ENCODE data around the gene DCAF12. TPM values are rescaled to one million over a fixed set of nuclear protein-coding genes. Genes with fewer than 3 reads are reported as not detected.
A peak's percentile ranks its signal among the peaks of the same experiment; 100 is the strongest.

The DCAF12 gene
- total RNA-seq, 4 donors from 2014 or later, result 21.8 to 31.3 (median 28.8) TPM

DNA sequence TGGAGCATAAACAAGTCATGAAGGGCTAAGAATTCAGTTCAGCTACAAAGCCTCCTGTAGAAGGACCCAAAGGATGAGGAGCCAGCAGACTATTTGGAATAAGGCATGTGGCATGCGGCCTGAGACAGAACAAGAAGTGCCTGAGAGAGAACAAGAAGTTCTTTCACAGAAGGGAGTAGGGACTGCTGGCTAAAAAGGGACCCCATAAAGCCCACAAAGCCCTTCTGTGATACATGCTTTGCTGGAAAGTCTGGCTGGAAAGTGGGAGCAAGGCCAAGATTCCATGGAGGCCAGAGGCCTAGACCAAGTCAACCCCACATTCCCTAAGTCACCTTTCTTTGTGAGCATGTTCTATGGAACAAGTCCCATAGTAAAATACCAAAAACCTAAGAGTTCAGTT is 41.9 kb downstream of the DCAF12 start:
- peak overlapping the region; percentile 77 for H3K27ac ChIP-seq
- H3K4me1 ChIP-seq, result peaks cover 14% of the 10 kb centered on the region
- H3K27me3 ChIP-seq, result no peaks in the 10 kb centered on the region
- peaks cover 41% of the 10 kb centered on the region for H3K36me3 ChIP-seq
- TF ChIP-seq EP300 (IDR thresholded peaks at IDR 0.05) (peak; percentile 72), POLR2A (IDR thresholded peaks at IDR 0.05) (no peak), POLR2AphosphoS5 (IDR thresholded peaks at IDR 0.05) (no peak)
- TF ChIP-seq, protein P1, sequence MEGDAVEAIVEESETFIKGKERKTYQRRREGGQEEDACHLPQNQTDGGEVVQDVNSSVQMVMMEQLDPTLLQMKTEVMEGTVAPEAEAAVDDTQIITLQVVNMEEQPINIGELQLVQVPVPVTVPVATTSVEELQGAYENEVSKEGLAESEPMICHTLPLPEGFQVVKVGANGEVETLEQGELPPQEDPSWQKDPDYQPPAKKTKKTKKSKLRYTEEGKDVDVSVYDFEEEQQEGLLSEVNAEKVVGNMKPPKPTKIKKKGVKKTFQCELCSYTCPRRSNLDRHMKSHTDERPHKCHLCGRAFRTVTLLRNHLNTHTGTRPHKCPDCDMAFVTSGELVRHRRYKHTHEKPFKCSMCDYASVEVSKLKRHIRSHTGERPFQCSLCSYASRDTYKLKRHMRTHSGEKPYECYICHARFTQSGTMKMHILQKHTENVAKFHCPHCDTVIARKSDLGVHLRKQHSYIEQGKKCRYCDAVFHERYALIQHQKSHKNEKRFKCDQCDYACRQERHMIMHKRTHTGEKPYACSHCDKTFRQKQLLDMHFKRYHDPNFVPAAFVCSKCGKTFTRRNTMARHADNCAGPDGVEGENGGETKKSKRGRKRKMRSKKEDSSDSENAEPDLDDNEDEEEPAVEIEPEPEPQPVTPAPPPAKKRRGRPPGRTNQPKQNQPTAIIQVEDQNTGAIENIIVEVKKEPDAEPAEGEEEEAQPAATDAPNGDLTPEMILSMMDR (IDR thresholded peaks at IDR 0.05), result no peak
- DNase-seq (ENCODE audit: low spot score in 2 of 2), result no peak
- no peak overlapping the region for H3K4me3 ChIP-seq
- no peaks in the 10 kb centered on the region for H3K9me3 ChIP-seq
- 47% methylated on average over 1 of the region's 1 CpG for WGBS

- DNase-seq (ENCODE audit: low spot score in 2 of 2), result no peak
- Histone ChIP-seq H3K36me3 (no peaks in the 10 kb centered on the region), H3K27ac (no peak overlapping the region), H3K27me3 (no peaks in the 10 kb centered on the region), H3K9me3 (no peaks in the 10 kb centered on the region), H3K4me3 (no peak overlapping the region), H3K4me1 (peaks cover 5% of the 10 kb centered on the region)
- 69% methylated on average over 2 of the region's 2 CpGs for WGBS
- no peak for TF ChIP-seq POLR2A (IDR thresholded peaks at IDR 0.05)
Measured at GRCh38 chr9:34079181-34079580, 47.3 kb downstream of the DCAF12 start.

DNA sequence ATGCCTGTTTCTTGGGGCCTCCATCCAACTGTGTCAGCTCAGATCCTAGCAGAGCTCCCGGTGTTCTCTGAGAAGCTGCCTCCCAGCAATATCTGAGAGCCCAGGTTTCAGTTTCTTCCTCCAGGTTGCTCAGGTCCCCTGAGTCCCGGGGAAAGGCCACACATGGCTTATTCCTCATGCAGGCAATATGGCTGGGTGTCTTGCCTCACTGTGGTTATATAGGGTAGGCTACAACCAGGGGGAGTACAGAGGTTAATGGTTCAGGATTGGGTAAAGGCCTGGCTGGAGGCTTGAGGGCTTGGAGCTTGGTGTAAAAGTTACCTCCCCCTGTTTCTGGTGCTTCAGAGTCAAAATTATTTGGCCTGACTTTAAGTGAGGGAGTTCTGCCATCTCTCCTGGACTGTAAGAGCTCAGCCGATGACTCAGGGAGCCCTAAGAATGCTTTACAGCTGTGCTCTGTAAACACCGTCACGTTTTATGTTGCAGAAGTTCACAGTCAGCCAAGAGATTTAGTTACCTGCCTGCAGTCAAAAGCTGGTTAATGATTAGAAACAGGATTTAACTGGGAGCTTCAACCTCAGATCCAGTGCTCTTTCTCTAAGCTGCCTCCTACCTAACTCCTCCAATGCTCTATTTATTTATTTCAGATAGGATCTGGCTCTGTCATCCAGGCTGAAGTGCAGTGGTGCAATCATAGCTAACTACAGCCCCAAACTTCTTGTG is 53.5 kb downstream of the DCAF12 start:
- TF ChIP-seq POLR2AphosphoS5 (IDR thresholded peaks at IDR 0.05) (no peak), POLR2A (IDR thresholded peaks at IDR 0.05) (no peak), EP300 (IDR thresholded peaks at IDR 0.05) (no peak)
- TF ChIP-seq, protein P1 (IDR thresholded peaks at IDR 0.05), result no peak
- Histone ChIP-seq H3K36me3 (no peaks in the 10 kb centered on the region), H3K27ac (peak overlapping the region; percentile 93), H3K4me3 (peak overlapping the region; percentile 11), H3K9me3 (no peaks in the 10 kb centered on the region), H3K27me3 (no peaks in the 10 kb centered on the region), H3K4me1 (peaks cover 29% of the 10 kb centered on the region)
- 27% methylated on average over 5 of the region's 5 CpGs for WGBS
- no peak for DNase-seq (ENCODE audit: low spot score in 2 of 2)

DNA sequence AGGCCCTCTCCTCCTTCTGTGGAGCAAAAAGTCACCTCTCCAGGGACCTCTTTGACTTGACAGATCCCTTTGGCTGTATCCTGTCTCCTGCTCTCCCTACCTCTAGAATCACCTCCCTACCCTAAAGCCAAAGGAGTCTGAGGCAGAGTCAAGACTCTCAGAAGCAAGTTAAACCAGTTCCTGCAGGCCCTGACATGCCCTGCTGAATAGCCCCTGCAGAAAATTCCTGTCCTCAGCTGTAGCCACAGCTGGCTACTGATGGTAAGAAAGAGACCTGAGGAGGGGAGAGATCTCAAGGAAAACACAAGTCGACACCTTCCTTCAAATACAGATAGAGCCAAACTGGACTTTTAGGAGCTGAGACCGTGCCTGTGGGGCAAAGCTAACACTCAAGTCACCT is 54.1 kb downstream of the DCAF12 start:
- TF ChIP-seq POLR2AphosphoS5 (IDR thresholded peaks at IDR 0.05), result peak in 1 of 3 donors; percentile 84
- TF ChIP-seq, protein P1 (IDR thresholded peaks at IDR 0.05), result no peak
- 67% methylated on average over 2 of the region's 2 CpGs for WGBS
- Histone ChIP-seq H3K4me3 (peak overlapping the region; percentile 11), H3K9me3 (no peaks in the 10 kb centered on the region), H3K27me3 (no peaks in the 10 kb centered on the region), H3K4me1 (peaks cover 29% of the 10 kb centered on the region), H3K27ac (peak overlapping the region; percentile 93), H3K36me3 (no peaks in the 10 kb centered on the region)
- DNase-seq (ENCODE audit: low spot score in 2 of 2), result no peak

DNA sequence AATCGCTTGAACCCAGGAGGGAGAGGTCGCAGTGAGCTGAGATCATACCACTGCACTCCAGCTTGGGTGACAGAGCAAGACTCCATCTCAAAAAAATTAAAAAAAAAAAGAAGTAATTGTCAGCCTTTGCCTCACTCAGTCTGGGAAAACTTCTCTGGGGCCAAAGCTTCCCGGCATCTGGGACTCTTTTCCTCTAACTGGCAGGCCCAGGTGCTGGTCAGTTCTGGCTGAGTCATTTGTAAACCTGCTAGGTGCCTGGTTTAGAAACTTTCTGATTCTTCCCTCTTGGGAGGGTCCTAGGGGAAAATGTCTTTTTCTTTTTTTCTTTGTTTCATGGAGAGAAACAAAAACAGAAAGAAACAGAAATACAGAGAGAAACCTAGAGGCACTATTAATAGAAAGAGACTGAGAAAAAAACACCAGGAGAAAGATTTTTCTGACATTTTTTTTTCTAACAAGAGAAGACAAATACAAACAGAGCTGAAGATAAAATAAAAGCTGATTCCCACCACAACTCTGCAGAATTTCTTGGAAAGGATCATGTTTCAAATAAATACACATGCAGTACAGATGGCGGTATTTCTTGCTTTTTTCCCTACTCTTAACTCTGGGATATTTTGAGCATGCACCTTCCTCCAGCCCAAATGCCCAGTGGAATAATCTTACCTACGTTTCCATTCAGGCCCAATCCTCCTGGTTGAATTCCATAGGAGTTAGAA is 55.7 kb downstream of the DCAF12 start:
- Histone ChIP-seq H3K36me3 (no peaks in the 10 kb centered on the region), H3K4me3 (no peak overlapping the region), H3K27ac (no peak overlapping the region), H3K4me1 (peaks cover 29% of the 10 kb centered on the region), H3K9me3 (no peaks in the 10 kb centered on the region), H3K27me3 (no peaks in the 10 kb centered on the region)
- DNase-seq (ENCODE audit: low spot score in 2 of 2), result peak in 1 of 2 donors; percentile 24
- 64% methylated on average over 5 of the region's 5 CpGs for WGBS
- TF ChIP-seq EP300 (IDR thresholded peaks at IDR 0.05), result no peak
- no peak for TF ChIP-seq POLR2A (IDR thresholded peaks at IDR 0.05)
- TF ChIP-seq, protein P1 (IDR thresholded peaks at IDR 0.05), result no peak
- TF ChIP-seq POLR2AphosphoS5 (IDR thresholded peaks at IDR 0.05), result no peak
